ENCODE results near the gene CNNM3.

GRCh38 chr2:96875498-96876268 lies 59.6 kb downstream of the CNNM3 start:
- TF ChIP-seq CTCF (conservative IDR thresholded peaks at IDR 0.05; ENCODE audit: low read length) (no peak), EZH2phosphoT487 (IDR thresholded peaks at IDR 0.05; ENCODE audit: borderline replicate concordance, low read depth, low read length) (no peak)
